WI38 (cell line): ENCODE data around the gene FREM2.

Experiments
- H3K4me3 ChIP-seq: 2 replicates; pipeline ENCODE4 v1.5.1; 2011; ENCODE audit warnings: low read depth, mild to moderate bottlenecking, control low read depth, low read length
- CTCF ChIP-seq: IDR thresholded peaks from 2 replicates; pipeline ENCODE4 v1.5.1; 2012; ENCODE audit warnings: low read depth, mild to moderate bottlenecking, control low read depth, low read length

Gene FREM2

GRCh38 chr13:38686577-38687245, at the start of gene FREM2:
TSS of gene FREM2 (plus strand) at chr13:38687077. CDS start at chr13:38687345, 268 bp downstream.
- H3K4me3 ChIP-seq, result no peak within 1 kb of the TSS
- no peak for TF ChIP-seq CTCF

- no peak for TF ChIP-seq CTCF
These were observed 49.3 kb upstream of the FREM2 start for GRCh38 chr13:38637576-38637975.

GRCh38 chr13:38641164-38641948, 45.5 kb upstream of the FREM2 start:
- no peak for TF ChIP-seq CTCF

More at GRCh38 chr13:38637576-38637975, 49.3 kb upstream of the FREM2 start:
- no peak overlapping the region for H3K4me3 ChIP-seq

GRCh38 chr13:38647312-38647711, 39.6 kb upstream of the FREM2 start:
- no peak overlapping the region for H3K4me3 ChIP-seq
- no peak for TF ChIP-seq CTCF

More at GRCh38 chr13:38641164-38641948, 45.5 kb upstream of the FREM2 start:
- H3K4me3 ChIP-seq, result no peak overlapping the region

GRCh38 chr13:38648912-38649311, 38.0 kb upstream of the FREM2 start:
- TF ChIP-seq CTCF, result no peak
- H3K4me3 ChIP-seq, result no peak overlapping the region

GRCh38 chr13:38656699-38657098, 30.2 kb upstream of the FREM2 start:
- no peak overlapping the region for H3K4me3 ChIP-seq
- TF ChIP-seq CTCF, result no peak

GRCh38 chr13:38657191-38657590, 29.7 kb upstream of the FREM2 start:
- TF ChIP-seq CTCF, result no peak

More at GRCh38 chr13:38657191-38657590, 29.7 kb upstream of the FREM2 start:
- no peak overlapping the region for H3K4me3 ChIP-seq
